DMS153 treated with DMSO at 0.1 percent for 48 hours (cell line): ENCODE data around the gene OPRD1.
A peak's percentile ranks its signal among the peaks of the same experiment; 100 is the strongest.
"Not testable (repeated sequence)": the region's sequence is repeated elsewhere in the genome, so short reads cannot be mapped to it uniquely, and the experiment has no call there.

Source experiments
- DNase-seq: peaks from one replicate; lab custom pipeline; 2025; ENCODE audit not compliant: unreplicated experiment; lab: John Stamatoyannopoulos, UW

Gene OPRD1

GRCh38 chr1:28800324-28800723 is 11.6 kb upstream of the OPRD1 start:
- no peak for DNase-seq

GRCh38 chr1:28801461-28801860 is 10.5 kb upstream of the OPRD1 start:
- DNase-seq, result no peak

GRCh38 chr1:28803051-28803450 is 8.9 kb upstream of the OPRD1 start:
- DNase-seq, result no peak

GRCh38 chr1:28803662-28804061 is 8.3 kb upstream of the OPRD1 start:
- no peak for DNase-seq

GRCh38 chr1:28804071-28804470 is 7.9 kb upstream of the OPRD1 start:
- no peak for DNase-seq

- no peak for DNase-seq
Measured at GRCh38 chr1:28807046-28807445, 4.9 kb upstream of the OPRD1 start.

GRCh38 chr1:28807986-28808385 is 4.0 kb upstream of the OPRD1 start:
- no peak for DNase-seq

- no peak for DNase-seq
Measured at GRCh38 chr1:28811369-28811765, 603 bp upstream of the OPRD1 start.

GRCh38 chr1:28812669-28813468 is 899 bp downstream of the OPRD1 start:
- DNase-seq, result peak; percentile 88

- DNase-seq, result no peak
Measured at GRCh38 chr1:28813931-28814465, 2.0 kb downstream of the OPRD1 start.

- DNase-seq, result no peak
Measured at GRCh38 chr1:28815533-28816185, 3.7 kb downstream of the OPRD1 start.

- DNase-seq, result no peak
Measured at GRCh38 chr1:28817133-28817532, 5.2 kb downstream of the OPRD1 start.

GRCh38 chr1:28819020-28819419 is 7.0 kb downstream of the OPRD1 start:
- no peak for DNase-seq

- no peak for DNase-seq
Measured at GRCh38 chr1:28822799-28823198, 10.8 kb downstream of the OPRD1 start.

GRCh38 chr1:28824061-28824460 is 12.1 kb downstream of the OPRD1 start:
- DNase-seq, result not testable (repeated sequence)

GRCh38 chr1:28828227-28828858 is 16.4 kb downstream of the OPRD1 start:
- not testable (repeated sequence) for DNase-seq

- peak; percentile 38 for DNase-seq
Measured at GRCh38 chr1:28830814-28831213, 18.8 kb downstream of the OPRD1 start.

GRCh38 chr1:28832966-28833365 is 21.0 kb downstream of the OPRD1 start:
- DNase-seq, result no peak

- DNase-seq, result no peak
Measured at GRCh38 chr1:28833381-28833780, 21.4 kb downstream of the OPRD1 start.

GRCh38 chr1:28835237-28835650 is 23.3 kb downstream of the OPRD1 start:
- DNase-seq, result peak; percentile 94

GRCh38 chr1:28836421-28836956 is 24.5 kb downstream of the OPRD1 start:
- DNase-seq, result no peak
